ENCODE data around the gene FBXO22.

GRCh38 chr15:75985971-75986370 lies 82.3 kb downstream of the FBXO22 start:
- TF ChIP-seq CTCF (IDR thresholded peaks at IDR 0.05; ENCODE audit: low read depth, low read length, poor library complexity, severe bottlenecking) (no peak), EZH2phosphoT487 (IDR thresholded peaks at IDR 0.05; ENCODE audit: borderline replicate concordance, low read length) (no peak)
